ENCODE data around the gene TMOD1. TPM values are rescaled to one million over a fixed set of nuclear protein-coding genes. Genes with fewer than 3 reads are reported as not detected.
A peak's percentile ranks its signal among the peaks of the same experiment; 100 is the strongest.

TMOD1 gene
- total and polyA plus RNA-seq, 2 of the 8 experiments (the other 6 are each of a cell fraction or from before 2014, with no cell fraction given): 0.17 to 0.88 TPM

DNA sequence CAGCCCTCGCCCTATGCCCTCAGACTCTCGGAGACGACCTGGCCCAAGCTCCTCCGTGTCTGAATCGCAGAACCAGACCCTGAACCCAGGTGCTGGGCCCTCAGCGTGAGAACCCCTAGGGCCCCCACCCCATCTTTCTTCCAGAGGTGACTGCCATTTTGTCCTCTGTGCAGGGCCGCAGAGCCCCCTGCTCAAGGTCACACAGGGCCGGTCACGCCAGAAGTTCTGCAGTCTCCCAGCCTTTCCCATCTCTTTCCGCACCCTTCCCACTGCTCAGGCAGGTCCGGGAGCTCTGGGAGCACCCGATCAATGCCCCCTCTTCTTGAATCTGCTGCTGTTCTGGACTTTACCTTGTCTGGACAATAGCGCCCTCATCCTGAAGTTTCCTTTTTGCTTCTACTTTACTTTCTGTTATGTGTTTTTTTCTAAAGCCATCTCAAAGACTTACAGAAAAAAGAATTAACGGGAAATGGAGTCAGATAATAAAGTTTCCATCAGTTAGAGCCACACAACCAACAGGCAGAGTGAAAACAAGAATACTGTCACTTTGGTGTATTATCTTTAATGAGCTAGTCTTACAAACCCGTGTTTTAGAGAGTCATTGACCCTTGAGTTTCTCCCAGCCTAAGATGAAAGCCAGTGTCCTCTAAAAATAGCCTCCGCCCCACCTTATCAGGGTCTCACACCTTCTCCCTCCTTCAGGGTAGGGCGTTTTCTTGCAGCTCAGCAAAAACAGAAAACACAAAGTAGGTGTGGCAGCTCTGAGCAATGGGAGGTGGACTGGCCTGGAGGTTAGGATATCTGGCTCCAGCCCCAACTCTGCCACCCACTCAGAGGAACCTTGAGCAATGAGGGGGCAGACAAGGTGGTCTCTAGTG is 1.8 kb downstream of the TMOD1 start:
- ChIA-PET CTCF (ENCODE audit: partially characterized antibody) (interaction anchor here (0.7 to 6.0 kb wide), 29 partner anchors 8 to 646 kb away, joined by 3 to 53 read pairs (median 4); no protein-coding TSS in a partner anchor), POLR2A (ENCODE audit: partially characterized antibody) (interaction anchor here (0.7 to 2.0 kb wide), 5 partner anchors 18 to 95 kb away, joined by 3 to 6 read pairs (median 4); no protein-coding TSS in a partner anchor)
- Histone ChIP-seq H3K9me3 (ENCODE audit: insufficient read depth in 2 of 2, low read depth in 1 of 2, low read length in 1 of 2) (peaks cover 0 to 5% of the 10 kb centered on the region in 2 experiments; a peak in 1 of 4 replicates), H3K9ac (replicated peaks in 1 of 4; ENCODE audit: extremely low read depth in 1 of 4, low read depth in 3 of 4, low read length in 3 of 4) (no peak overlapping the region), H3K4me2 (ENCODE audit: insufficient read depth in 1 of 2, low read depth in 2 of 2, low read length in 2 of 2) (peak overlapping the region; percentile 93 to 98), H4K5ac (ENCODE audit: insufficient read length, low read depth, low read length) (no peak overlapping the region), H3K27ac (ENCODE audit: low read depth, low read length) (no peak overlapping the region), H2AFZ (ENCODE audit: low read length) (peak overlapping the region; percentile 74; the same call in 1 of the 2 replicates), H3K4me1 (replicated peaks in 1 of 4; ENCODE audit: control insufficient read depth in 3 of 4, insufficient read depth in 4 of 4, low read length in 3 of 4) (peaks cover 0 to 6% (median 5%) of the 10 kb centered on the region in 4 experiments; a peak in 5 of 7 replicates), H2AK5ac (ENCODE audit: low read depth, low read length) (no peak overlapping the region), H3K4ac (replicated peaks; ENCODE audit: insufficient read length, low read depth, low read length) (no peak overlapping the region), H3K23ac (ENCODE audit: insufficient read length) (no peak overlapping the region), H3K18ac (ENCODE audit: extremely low read depth, low read length) (peak overlapping the region; percentile 24; the same call in 1 of the 2 replicates), H3K27me3 (replicated peaks in 1 of 4; ENCODE audit: control insufficient read depth in 3 of 4, extremely low read depth in 1 of 4, insufficient read depth in 3 of 4, low read length in 3 of 4) (peaks cover 39 to 60% (median 50%) of the 10 kb centered on the region in 4 experiments), H3K23me2 (ENCODE audit: low read depth, low read length) (peaks cover 15% of the 10 kb centered on the region), H3K56ac (replicated peaks; ENCODE audit: insufficient read length, low read depth, low read length) (no peak overlapping the region), H3K4me3 (ENCODE audit: extremely low read depth in 1 of 4, insufficient read depth in 2 of 4, low read depth in 3 of 4, low read length in 4 of 4) (peak overlapping the region; percentile 38 to 69 (median 57)), H2BK12ac (ENCODE audit: low read depth, low read length) (peak overlapping the region; percentile 55; the same call in 1 of the 2 replicates), H4K20me1 (replicated peaks in 1 of 2; ENCODE audit: control insufficient read depth in 1 of 2, insufficient read depth in 2 of 2, low read length in 2 of 2) (no peaks in the 10 kb centered on the region), H4K8ac (ENCODE audit: extremely low read depth, insufficient read depth, low read length) (no peak overlapping the region), H3K36me3 (ENCODE audit: control insufficient read depth in 2 of 4, insufficient read depth in 4 of 4, low read length in 3 of 4) (no peaks in the 10 kb centered on the region), H2BK20ac (ENCODE audit: low read length) (no peak overlapping the region), H3K79me1 (ENCODE audit: low read depth, low read length) (no peaks in the 10 kb centered on the region), H3K79me2 (ENCODE audit: control insufficient read depth in 1 of 2, insufficient read depth in 2 of 2, low read length in 2 of 2) (no peaks in the 10 kb centered on the region), H4K91ac (replicated peaks; ENCODE audit: insufficient read length, low read length) (no peak overlapping the region), H2BK120ac (replicated peaks; ENCODE audit: low read depth, low read length) (no peak overlapping the region), H2BK5ac (ENCODE audit: low read depth, low read length) (no peak overlapping the region), H2BK15ac (ENCODE audit: low read length) (peak overlapping the region; percentile 46; the same call in 1 of the 2 replicates), H3K14ac (ENCODE audit: insufficient read length) (no peak overlapping the region)
- DNase-seq (ENCODE audit: low read depth in 1 of 2, low spot score in 2 of 2) (no peak), FAIRE-seq (no peak)
- 18% methylated on average over 17 of the region's 17 CpGs; no CpG with 5 or more reads in 1 of the 2 experiments for WGBS, 2 experiments (ENCODE audit: extremely low coverage in 1 of 2, insufficient coverage in 1 of 2, insufficient read length in 1 of 2, insufficient replicate concordance in 2 of 2, low coverage in 1 of 2, low lambda C conversion rate in 2 of 2, missing lambda C conversion rate in 1 of 2)
- no peak for TF ChIP-seq CEBPB (IDR thresholded peaks at IDR 0.05; ENCODE audit: low read depth, low read length)
- TF ChIP-seq HDAC6 (IDR thresholded peaks at IDR 0.05; ENCODE audit: low read depth, low read length): no peak
- no peak for TF ChIP-seq RFX5 (IDR thresholded peaks at IDR 0.05; ENCODE audit: borderline replicate concordance, low read depth, low read length)
- TF ChIP-seq FOSL1 (IDR thresholded peaks at IDR 0.05; ENCODE audit: insufficient read depth, low read depth, low read length): no peak
- TF ChIP-seq CHD1 (IDR thresholded peaks at IDR 0.05; ENCODE audit: low read depth, low read length): no peak
- no peak for TF ChIP-seq TAF7 (optimal IDR thresholded peaks at IDR 0.05; ENCODE audit: borderline replicate concordance, low read depth, low read length)
- no peak for TF ChIP-seq JUND (IDR thresholded peaks at IDR 0.05; ENCODE audit: low read length)
- TF ChIP-seq, protein P1, sequence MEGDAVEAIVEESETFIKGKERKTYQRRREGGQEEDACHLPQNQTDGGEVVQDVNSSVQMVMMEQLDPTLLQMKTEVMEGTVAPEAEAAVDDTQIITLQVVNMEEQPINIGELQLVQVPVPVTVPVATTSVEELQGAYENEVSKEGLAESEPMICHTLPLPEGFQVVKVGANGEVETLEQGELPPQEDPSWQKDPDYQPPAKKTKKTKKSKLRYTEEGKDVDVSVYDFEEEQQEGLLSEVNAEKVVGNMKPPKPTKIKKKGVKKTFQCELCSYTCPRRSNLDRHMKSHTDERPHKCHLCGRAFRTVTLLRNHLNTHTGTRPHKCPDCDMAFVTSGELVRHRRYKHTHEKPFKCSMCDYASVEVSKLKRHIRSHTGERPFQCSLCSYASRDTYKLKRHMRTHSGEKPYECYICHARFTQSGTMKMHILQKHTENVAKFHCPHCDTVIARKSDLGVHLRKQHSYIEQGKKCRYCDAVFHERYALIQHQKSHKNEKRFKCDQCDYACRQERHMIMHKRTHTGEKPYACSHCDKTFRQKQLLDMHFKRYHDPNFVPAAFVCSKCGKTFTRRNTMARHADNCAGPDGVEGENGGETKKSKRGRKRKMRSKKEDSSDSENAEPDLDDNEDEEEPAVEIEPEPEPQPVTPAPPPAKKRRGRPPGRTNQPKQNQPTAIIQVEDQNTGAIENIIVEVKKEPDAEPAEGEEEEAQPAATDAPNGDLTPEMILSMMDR (IDR thresholded peaks at IDR 0.05; ENCODE audit: control extremely low read depth in 1 of 3, insufficient read depth in 1 of 3, low read depth in 1 of 3, low read length in 3 of 3): peak in 1 of 3 experiments; percentile 5; a peak in 1 of 4 replicates
- TF ChIP-seq YY1 (IDR thresholded peaks at IDR 0.05; ENCODE audit: low read depth, low read length): peak; percentile 34; the same call in 1 of the 2 replicates

Measured in H1 (cell line).